NOMO-1 (cell line): ENCODE measurements around the gene SLC16A3.
"Not testable (repeated sequence)": the region's sequence is repeated elsewhere in the genome, so short reads cannot be mapped to it uniquely, and the experiment has no call there.

Experiments
- DNase-seq, 2 experiments: peaks; one replicate each; lab custom pipeline; 2025; ENCODE audit not compliant: unreplicated experiment in 2 of 2; lab: John Stamatoyannopoulos, UW

SLC16A3 gene

DNA sequence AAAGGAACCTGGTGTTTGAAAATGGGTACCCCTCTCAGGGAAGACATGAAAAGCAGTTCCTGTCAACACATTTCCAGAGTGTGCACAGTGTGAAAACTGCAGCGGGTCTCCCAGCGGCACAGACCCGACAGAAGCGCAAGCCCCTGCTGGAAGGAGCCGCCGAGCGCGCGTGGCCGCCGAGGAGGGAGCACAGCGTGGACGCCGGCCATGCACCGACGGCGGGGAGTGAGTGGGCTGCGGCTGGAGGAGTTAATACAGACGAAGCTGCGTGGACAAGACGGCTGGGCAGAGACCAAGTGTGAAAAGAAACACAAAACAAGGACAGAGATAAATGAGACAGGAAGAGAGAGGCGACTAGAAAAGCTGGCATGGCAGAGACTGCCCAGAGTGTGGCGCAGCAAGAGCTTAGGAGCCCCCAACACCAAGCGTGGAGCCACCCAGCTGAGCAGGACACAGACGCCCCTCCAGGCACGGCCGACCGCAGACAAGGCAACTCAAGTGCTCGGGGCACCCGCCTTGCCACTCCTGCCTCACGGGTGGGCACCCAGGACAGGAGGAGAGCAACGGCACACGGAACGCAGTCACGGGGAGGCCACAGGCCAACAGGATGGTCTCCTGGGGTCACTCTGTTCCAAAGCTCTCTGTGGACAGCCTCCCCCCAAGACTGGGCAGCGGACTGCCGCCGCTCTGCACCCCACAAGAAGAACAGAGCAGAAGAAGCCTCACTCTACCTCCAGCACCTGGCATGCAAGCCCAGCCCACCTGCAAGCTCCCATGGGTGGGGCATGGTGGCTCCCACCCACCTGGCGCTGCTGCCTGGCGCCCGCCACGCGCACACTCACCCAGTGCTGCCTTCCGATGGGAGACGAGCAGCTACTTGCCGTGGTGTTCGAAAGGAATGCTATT lies 16.5 kb downstream of the SLC16A3 start:
- DNase-seq: no peak

DNA sequence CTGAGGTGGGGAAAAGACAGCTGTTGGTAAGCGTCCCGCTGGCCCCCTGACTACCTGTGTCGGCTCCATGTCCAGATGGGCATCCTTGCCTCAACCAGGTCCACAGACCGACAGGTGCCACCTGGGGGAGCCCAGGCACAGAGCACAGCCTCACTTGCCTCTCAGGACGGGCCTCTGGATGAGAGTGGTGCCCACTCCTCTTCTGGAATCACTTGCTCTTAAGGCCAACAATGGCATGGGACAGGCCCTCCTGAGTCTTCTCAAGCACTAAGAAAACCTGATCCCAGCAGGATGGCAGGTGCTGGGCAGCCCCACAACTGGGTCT lies 17.2 kb downstream of the SLC16A3 start:
- no peak for DNase-seq

DNA sequence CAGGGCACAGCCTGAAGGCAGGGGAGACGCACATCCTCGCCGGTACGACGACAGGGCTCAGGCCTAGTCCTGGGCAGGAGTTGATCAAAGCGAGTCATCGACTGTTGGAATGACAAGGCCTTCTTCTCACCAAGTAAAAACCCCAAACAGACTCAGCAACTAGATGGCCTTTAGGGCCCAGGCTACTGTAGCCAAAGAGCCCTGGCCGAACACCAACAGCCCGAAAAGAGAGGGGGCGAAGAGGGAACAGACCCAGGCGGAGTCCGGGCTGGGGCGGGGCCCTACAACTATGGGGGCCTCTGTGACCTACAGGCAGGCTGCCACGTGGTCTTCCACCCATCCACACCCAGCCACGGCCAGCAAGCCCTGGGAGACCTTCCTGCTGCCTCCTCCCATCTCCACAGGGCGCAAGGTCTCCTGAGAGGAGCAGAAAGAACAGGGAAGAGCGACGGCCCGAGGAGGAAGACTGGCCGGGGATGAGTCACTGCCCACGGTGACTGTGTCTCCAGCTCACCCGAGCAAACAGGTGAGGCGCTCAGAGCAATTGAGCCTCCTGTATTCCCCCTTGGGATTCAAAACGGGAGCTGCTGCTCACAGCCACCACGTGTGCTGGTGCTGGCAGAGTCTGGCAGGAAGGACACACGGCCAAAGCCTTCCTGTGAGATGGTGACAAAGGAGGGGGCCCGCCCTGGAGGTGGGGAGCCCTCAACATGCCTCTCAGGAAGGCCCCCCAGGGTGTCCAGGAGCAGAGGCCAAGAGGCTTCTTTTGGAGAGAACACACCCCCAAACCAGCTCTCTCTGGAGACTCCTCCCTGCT lies 17.7 kb downstream of the SLC16A3 start:
- DNase-seq: no peak

DNA sequence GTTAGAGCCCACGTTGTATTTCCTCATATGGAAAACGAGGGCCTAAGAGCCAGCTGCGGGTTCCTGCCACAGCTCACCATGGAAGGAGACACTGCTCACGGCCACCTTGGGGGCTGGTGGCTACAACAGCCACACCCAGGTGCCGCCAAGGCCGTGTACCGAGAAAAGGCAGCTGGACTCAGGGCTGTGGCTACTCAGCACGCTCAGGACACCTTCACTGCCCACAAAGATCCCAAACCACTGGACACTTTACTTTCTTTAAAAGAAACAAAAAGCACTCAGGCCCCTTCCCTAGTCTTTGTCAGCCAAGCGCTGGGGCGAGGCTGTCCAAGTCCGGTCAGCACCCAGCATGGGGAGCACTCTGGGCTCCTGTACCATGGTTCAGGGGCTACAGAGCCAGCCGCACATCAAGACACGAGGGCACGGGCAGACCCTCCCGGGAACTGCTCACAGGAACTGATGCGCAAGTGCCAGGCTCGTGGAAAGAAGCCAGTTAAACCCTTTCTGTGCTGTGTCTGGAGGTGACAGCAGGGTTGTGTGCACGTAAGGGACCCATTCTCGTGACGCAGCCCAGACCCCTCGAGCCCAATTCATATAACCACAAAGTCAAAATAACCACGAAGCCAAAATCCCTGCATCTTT lies 18.5 kb downstream of the SLC16A3 start:
- no peak for DNase-seq

DNA sequence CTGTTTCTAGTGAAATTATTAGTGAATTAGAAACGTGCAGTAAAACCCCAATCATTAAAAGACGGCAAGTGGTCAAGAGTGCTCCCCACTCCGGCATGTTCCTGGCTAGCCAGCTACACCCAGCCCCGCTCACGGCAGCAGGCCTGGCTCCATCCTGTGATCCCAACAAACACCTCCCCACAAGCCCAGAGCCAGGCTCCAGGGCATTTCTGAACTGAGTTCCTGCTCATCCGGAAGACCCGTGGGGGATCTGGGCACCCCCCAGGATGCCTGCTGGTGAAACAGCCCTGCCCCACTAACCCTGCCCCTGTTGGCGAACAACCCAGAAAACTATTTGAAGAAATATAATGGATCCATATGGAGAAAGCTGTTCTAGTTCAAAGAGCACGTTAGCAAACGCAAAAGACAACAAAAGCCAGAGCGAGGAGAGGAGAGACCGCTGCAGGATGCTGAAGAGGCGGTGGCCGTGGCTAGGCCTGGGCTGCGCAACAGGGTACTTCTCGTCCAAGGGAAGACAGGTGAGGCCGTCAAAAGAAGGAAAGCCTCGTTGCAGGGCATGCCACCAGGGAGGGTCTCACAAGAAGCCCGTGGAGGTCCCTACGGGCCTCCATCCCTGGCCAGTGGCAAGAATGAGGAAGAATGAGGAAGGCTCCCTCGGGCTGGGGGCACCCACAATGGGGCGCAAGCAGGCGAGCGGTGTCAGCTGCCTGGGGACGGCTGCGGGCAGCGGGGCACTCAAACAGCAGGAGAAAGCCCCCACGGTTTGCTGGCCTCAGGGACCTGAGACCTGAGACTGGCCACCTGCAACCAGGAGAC lies 19.2 kb downstream of the SLC16A3 start:
- no peak for DNase-seq

DNA sequence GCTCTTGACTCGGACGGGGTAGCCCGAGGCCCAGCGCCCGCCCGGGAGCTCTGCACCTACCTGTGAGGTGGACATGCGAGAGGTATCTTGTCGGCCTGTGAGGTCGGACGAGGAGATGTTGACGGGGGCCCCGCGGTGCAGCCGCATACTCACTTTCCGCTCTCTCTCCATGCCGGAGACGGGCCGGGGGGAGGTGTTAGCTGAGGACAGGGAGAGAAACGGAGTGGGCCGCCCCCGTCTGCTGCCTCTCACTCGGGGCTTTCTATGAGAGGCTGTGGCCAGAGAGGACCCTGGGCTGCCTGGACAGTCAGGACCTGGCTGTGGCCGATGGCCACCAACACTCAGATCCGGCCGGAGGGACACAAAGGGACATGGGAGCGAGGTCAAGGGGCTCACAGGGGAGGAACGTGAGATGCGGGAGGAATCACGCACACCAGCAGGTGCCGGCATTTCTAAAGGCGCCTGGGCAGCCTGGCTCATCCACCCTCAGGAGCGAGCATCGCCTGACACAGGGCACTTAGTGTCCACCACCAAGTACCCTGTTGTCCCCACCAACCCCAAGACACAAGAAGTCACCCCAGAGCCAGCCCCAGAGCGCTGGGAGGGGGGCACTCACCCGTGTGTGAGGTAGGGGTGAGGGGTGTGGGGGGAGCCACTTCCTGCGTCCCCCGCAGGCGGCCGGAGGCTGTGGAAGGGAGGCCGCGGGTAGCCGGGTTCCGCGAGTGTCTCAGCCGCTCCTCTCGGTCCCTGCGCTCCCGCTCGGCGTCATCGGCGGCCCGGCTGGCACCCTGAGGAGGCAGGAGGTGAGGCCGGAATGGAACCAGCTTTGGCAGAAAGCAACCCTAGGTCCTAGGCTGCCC lies 20.2 kb downstream of the SLC16A3 start:
- DNase-seq: no peak

DNA sequence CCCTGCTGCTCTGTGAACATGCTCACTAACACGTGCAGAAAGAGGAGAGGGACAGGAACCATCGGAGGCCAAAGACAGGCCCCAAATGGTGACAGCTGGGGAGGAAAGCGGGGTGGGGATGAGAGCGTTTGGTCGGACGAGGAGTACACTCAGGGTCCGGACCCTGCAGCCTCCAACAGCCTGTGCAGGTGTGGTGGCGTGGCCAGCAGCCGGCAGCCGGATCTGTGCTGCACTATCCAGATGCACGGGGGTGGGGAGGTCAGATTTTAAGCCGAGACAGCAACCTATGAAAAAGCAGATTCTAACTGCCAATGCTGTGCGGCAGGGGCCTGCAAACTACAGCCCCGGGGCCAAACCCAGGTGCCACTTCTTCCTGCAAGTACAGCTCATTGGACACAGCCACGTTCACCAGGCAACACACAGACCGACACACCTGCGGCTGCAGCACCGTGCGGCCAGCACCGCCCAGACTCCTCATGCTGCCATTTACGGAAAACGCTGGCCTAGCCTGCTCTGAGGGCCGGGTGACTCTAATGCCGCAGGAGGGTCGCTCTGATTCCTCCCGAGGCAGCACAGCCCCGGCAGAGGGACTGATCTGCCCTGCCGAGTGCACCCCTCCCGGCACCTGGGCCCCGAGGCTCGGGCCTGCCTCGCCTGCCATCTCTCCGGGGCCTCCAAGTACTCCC lies 21.2 kb downstream of the SLC16A3 start:
- no peak for DNase-seq

DNA sequence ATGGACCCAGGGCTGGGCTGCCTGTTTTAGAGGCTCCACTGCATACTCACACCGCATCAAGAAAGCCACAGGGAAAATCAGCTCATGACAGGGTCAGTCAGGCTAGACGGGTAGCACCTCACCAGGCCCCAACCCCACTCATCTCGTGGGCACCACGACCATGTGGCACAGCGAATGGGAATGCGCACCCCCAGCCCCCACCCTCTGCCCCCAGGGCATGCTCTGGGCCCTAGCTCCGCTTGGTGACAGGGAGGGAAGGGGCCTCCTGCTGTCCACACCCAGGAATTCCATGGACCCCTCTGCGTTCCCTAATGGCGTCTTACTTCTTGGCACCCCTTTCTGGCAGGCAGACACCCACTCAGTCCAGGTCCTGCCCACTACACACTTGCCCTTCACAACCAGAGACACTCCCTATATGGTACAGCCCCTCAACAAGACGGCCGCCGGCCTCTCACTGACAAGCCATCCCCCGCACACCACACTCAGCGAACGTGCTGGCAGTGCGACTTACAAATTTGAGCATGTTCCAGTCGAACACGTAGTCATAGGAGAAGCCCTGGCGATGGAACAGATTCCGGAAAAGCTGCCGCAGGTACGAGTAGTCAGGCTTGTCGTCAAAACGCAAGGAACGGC lies 22.1 kb downstream of the SLC16A3 start:
- no peak for DNase-seq

DNA sequence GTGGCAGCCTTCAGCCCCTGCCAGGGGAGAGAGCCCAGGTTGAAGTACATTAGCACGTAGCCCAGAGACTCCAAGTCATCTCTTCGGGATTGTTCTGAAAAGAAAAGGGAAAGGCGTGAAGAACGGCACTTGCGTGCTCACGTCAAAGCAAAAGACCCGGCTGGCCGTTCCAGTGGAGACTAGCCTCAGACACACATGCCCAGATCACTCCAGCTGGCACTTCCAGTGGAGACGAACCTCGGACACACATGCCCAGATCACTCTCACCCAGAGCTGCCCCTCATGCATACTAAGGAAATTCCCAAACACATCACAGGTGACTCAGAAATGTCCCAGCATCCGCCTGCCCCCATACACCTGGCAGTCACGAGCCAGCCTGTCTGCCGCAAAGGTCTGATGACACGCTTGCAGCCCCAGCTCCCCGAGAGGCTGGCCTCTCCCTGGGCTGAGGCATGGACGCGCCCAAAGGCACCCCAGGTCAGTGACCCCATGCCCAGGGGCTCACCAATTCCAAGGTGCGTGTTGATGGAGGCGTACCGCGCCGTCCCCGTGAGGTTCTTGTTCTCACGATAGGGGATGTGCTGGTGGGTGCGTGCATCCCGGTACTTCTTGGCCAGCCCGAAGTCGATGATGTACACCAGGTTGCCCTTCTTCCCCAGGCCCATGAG lies 23.8 kb downstream of the SLC16A3 start:
- DNase-seq: no peak

DNA sequence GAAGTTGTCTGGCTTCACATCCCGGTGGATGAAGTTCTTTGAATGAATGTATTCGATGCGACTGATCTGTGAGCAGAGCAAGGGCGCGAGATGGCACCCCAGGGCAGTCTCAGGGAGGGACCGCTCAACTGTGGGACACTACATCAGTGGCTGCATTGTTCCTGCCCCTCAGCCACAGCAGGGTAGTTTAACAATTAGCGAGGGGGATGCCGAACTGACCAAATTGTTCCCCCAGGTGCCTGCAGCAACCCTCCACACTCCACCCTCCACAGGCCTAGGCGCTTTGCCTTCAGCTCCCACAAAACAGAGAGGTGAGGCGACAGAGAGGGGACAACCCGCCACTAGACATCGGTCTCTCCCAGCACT lies 24.3 kb downstream of the SLC16A3 start:
- DNase-seq: no peak

DNA sequence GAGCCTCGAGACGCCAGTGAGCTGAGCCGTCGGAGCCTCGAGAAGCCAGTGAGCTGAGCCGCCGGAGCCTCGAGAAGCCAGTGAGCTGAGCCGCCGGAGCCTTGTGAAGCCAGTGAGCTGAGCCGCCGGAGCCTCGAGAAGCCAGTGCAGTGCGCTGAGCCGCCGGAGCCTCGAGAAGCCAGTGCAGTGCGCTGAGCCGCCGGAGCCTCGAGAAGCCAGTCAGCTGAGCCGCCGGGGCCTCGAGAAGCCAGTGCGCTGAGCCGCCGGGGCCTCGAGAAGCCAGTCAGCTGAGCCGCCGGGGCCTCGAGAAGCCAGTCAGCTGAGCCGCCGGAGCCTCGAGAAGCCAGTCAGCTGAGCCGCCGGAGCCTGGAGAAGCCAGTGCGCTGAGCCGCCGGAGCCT lies 25.3 kb downstream of the SLC16A3 start:
- DNase-seq: not testable (repeated sequence)

DNA sequence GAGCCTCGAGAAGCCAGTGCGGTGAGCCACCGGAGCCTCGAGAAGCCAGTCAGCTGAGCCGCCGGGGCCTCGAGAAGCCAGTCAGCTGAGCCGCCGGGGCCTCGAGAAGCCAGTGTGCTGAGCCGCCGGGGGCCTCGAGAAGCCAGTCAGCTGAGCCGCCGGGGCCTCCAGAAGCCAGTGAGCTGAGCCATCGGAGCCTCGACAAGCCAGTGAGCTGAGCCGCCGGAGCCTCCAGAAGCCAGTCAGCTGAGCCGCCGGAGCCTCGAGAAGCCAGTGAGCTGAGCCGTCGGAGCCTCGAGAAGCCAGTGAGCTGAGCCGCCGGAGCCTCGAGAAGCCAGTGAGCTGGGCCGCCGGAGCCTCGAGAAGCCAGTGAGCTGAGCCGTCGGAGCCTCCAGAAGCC lies 25.9 kb downstream of the SLC16A3 start:
- not testable (repeated sequence) for DNase-seq

DNA sequence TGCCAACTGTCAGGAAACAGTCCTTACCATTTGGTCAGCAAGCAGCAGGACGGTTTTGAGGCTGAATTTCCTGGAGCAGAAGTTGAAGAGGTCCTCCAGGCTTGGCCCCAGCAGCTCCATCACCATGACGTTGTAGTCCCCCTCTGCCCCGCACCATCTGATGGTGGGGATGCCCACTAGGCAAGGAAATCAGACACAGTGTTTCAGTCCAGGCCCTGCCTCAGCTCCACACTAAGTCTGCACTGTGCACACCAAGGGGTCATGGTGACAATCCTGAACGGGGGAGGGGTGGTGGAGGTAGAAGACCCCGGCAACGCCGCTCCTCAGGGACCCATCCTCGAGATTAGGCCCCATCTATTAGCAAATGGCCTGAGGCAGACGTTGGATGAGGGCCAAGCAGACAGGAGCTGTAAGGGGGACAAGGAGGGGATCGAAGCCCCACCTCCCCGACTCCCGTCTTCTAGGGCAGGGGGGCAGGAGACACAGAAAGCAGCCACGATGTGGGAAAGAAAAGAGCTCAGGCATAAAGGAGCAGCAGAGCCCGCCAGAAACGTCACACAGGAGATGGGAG lies 26.6 kb downstream of the SLC16A3 start:
- no peak for DNase-seq

DNA sequence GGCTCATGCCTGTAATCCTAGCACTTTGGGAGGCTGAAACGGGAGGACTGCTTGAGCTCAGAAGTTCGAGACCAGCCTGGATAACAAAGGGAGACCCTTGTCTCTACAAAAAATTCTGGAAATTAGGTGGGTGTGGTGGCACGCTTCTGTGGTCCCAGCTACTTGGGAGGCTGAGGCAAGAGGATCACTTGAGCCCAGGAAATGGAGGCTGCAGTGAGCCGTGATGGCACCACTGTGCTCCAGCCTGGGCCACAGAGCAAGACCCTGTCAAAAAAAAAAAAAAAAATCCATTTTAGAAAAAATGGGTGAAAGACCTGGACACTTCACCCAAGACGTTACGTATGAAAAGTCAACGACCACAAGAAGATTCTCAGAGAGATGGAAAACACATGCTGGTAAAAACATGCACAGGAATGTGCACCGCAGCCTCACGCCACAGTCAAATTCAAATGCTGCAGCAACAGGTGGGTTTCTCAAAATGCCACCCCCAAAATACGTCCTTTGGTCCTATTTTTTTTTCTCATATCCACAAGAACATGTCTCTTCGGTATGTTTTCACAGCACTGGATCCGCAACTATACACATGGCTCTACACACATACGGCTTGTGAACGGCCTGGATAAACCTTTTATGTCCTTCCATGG lies 27.5 kb downstream of the SLC16A3 start:
- DNase-seq: no peak

DNA sequence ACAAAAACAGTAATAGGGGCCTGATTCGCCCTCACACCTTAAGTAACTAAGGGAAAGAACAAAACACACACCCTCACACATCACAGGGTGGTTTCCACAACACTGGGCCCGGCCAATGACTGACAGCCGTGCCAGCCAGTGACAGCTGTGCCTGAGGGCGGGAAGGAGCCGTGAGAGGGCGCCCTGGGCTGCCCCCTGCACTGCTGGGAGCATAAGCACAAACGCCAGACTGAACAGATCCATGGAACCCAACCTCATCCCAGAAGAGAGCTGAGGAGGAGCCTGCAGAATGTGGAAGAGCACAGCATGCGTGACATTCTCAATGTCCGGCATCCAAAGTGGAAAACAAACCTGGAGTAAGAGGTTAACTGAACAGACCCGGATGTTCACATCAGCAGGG lies 28.6 kb downstream of the SLC16A3 start:
- DNase-seq: no peak

DNA sequence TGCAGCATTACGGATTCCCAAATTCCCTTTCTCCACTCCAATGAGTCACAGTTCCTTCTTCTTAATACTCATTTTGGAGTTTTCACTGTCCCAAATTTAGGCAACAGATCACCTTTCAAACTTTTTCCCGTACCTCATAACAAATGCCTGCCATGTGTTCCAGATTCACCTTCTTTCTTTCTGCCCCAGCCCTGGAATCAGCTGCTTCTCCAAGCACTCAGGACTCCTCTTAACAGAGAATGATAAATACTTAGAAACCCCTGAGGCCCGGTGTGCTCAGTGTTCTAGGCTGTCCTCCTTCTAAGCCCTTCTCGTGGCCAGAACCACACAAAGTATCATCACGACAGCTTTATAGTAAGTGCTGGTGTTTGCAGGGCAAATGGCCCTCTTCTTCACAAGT lies 29.7 kb downstream of the SLC16A3 start:
- no peak for DNase-seq
